ENCODE results near the gene PDCD2L.

PDCD2L gene, protein sequence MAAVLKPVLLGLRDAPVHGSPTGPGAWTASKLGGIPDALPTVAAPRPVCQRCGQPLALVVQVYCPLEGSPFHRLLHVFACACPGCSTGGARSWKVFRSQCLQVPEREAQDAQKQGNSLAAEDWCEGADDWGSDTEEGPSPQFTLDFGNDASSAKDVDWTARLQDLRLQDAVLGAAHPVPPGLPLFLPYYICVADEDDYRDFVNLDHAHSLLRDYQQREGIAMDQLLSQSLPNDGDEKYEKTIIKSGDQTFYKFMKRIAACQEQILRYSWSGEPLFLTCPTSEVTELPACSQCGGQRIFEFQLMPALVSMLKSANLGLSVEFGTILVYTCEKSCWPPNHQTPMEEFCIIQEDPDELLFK

DNA sequence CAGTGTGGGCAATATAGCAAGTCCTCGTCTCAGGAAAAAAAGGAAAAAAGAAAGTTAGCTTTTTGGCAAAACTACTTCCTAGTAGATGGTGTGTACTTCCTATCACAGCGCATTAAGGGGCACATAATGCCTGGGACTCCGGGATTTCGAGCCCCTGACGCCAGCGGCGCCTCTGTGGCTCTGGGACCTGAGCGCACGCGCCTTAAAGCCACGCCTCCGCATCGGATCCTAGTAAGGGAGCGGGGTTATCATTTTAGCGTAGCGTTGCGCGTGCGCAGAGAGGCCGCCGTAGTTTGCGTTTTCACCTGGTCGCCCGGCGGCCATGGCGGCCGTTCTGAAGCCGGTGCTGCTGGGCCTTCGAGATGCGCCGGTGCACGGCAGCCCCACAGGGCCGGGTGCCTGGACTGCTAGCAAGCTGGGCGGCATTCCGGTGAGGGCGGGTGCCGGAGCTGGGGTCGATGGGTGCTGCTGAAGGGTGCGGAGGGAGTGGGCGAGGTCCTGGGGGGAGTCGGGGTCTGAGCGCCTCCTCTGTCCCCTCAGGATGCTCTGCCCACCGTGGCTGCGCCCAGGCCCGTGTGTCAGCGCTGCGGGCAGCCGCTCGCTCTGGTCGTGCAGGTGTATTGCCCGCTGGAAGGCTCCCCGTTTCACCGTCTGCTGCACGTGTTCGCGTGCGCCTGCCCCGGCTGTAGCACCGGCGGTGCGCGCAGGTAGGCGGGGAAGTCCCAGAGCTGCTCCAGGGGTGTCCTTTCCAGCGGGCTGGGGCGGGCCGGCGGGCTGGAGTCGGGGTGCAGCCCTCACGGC is at the start of gene PDCD2L:
PDCD2L (plus strand) TSS at position 291 of the 801 bp plus-strand sequence; CDS start at position 323, 32 bp downstream.
- peak; percentile 79 for DNase-seq
- peak within 1 kb of the TSS; percentile 96 for H3K4me3 ChIP-seq (ENCODE audit: low read depth, low read length)
- in situ Hi-C loops (cut with HindIII; ENCODE audit: low pct_ligation_motif_present, low sequenced_read_pairs) = no loop called here
- H3K27ac ChIP-seq = no peak within 1 kb of the TSS
- H3K36me3 ChIP-seq (replicated peaks) = peaks cover 10% of the 10 kb centered on the region
- H3K27me3 ChIP-seq (replicated peaks) = no peaks in the 10 kb centered on the region
- TF ChIP-seq, protein P1, sequence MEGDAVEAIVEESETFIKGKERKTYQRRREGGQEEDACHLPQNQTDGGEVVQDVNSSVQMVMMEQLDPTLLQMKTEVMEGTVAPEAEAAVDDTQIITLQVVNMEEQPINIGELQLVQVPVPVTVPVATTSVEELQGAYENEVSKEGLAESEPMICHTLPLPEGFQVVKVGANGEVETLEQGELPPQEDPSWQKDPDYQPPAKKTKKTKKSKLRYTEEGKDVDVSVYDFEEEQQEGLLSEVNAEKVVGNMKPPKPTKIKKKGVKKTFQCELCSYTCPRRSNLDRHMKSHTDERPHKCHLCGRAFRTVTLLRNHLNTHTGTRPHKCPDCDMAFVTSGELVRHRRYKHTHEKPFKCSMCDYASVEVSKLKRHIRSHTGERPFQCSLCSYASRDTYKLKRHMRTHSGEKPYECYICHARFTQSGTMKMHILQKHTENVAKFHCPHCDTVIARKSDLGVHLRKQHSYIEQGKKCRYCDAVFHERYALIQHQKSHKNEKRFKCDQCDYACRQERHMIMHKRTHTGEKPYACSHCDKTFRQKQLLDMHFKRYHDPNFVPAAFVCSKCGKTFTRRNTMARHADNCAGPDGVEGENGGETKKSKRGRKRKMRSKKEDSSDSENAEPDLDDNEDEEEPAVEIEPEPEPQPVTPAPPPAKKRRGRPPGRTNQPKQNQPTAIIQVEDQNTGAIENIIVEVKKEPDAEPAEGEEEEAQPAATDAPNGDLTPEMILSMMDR (IDR thresholded peaks at IDR 0.05; ENCODE audit: low read depth, low read length, missing control alignments) = no peak

DNA sequence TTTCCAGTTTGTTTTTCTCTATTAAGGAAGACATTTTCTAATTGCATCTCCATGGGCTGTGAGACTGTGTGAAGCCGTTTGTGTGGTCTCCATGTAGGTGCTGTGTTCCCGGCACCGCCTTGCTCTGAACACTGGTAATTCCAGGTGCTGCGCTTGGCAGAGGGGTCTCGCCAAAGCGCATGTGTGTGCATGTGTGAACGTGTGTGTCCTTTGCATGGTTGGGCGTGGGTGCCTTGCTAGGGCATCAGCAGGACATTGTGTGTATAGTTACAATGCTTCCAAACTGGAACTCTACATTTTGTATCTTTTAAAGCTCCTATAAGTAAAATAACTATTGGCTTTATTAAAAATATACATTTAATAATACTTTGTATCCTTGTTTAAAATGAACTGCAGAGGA is 49.0 kb upstream of the PDCD2L start:
- no peak for DNase-seq
- H3K27ac ChIP-seq = no peak overlapping the region
- peaks cover 22% of the 10 kb centered on the region for H3K36me3 ChIP-seq (replicated peaks)
- no peaks in the 10 kb centered on the region for H3K27me3 ChIP-seq (replicated peaks)
- TF ChIP-seq, protein P1 (IDR thresholded peaks at IDR 0.05; ENCODE audit: low read depth, low read length, missing control alignments) = no peak
- in situ Hi-C loops (cut with HindIII; ENCODE audit: low pct_ligation_motif_present, low sequenced_read_pairs) = no loop called here
- H3K4me3 ChIP-seq (ENCODE audit: low read depth, low read length) = no peak overlapping the region

DNA sequence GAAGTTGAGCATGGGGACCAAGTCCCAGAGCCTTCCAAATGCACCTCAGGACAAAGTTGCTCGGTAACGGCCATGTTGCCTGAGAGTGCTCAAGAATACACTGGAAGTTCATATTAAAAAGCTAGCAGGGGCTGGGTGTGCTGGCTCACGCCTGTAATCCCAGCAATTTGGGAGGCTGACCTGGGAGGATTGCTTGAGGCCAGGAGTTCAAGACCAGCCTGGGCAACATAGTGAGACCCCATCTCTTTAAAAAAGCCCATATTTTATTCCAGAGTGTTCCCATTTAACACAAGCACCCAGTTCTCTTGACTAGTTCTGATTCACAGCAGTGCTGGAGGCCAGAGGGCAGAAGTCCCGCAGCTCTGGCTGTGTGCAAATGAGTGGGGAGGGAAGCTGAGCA is 47.3 kb upstream of the PDCD2L start:
- peaks cover 20% of the 10 kb centered on the region for H3K36me3 ChIP-seq (replicated peaks)
- no peak overlapping the region for H3K27ac ChIP-seq
- no peaks in the 10 kb centered on the region for H3K27me3 ChIP-seq (replicated peaks)
- TF ChIP-seq, protein P1 (IDR thresholded peaks at IDR 0.05; ENCODE audit: low read depth, low read length, missing control alignments) = no peak
- H3K4me3 ChIP-seq (ENCODE audit: low read depth, low read length) = no peak overlapping the region
- in situ Hi-C loops (cut with HindIII; ENCODE audit: low pct_ligation_motif_present, low sequenced_read_pairs) = no loop called here
- DNase-seq = no peak

DNA sequence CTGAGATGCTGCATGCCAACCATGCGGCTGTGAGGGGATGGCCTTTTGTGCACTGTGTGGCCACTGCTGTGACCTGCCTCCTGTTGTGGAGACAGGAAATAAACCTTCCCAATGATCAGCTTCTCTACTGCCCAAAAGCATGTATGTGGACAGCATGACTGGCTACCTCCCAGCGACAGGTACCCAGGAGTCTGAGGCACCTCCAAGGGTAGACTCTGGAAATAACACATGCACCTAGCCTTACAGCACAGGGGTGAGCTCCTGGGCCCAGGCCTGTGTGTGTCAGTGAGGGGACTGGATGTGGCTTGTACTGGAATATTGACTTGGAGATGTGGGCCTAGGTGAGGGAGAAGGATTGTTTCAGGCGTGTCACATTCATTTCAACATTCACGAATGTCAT is 46.8 kb upstream of the PDCD2L start:
- peaks cover 16% of the 10 kb centered on the region for H3K36me3 ChIP-seq (replicated peaks)
- no peaks in the 10 kb centered on the region for H3K27me3 ChIP-seq (replicated peaks)
- in situ Hi-C loops (cut with HindIII; ENCODE audit: low pct_ligation_motif_present, low sequenced_read_pairs) = no loop called here
- H3K27ac ChIP-seq = no peak overlapping the region
- no peak overlapping the region for H3K4me3 ChIP-seq (ENCODE audit: low read depth, low read length)
- DNase-seq = no peak
- TF ChIP-seq, protein P1 (IDR thresholded peaks at IDR 0.05; ENCODE audit: low read depth, low read length, missing control alignments) = no peak

DNA sequence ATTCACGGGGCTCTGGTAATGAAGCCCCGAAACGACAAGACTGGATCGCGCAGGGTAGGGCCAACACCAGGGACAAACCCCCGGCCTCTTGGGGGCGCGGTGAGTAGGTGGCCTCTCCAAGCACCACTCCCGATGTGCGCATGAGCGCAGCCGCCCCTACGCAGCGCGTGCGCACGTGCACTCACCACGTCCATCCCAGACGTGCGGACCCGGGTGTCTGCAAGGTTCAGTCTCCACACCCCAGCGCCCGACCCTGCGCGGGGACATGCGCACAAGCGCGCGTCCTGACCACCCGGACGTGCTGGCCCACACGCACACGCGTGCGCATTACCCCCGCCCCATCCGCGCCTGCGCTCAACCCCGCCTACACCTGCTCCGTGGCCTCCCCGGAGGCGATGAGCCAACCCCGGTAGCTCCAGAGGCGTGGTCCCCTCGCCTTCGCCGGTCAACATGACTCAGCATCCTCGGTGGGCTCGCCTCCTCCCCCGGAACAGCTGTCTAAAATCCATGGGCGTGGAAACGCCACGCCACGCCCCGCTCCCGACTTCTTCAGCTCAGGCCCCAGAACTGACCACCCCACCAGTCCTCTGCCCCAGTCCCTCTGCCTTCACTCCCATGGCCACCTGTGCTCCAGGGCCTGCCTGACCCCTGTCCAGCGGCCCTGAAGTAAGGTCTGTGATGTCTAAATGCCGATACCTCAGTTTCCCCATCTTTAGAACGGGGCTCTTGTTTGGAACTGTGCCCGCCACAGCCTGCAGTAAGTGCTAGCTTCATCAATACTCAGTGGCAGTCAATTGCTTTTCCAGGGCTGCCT is 44.9 kb upstream of the PDCD2L start:
- TF ChIP-seq, protein P1 (IDR thresholded peaks at IDR 0.05; ENCODE audit: low read depth, low read length, missing control alignments) = peak; percentile 71
- H3K36me3 ChIP-seq (replicated peaks) = peaks cover 6% of the 10 kb centered on the region
- DNase-seq = peak; percentile 96
- H3K4me3 ChIP-seq (ENCODE audit: low read depth, low read length) = peak overlapping the region; percentile 54
- H3K27me3 ChIP-seq (replicated peaks) = no peaks in the 10 kb centered on the region
- H3K27ac ChIP-seq = peak overlapping the region; percentile 7
- in situ Hi-C loops (cut with HindIII; ENCODE audit: low pct_ligation_motif_present, low sequenced_read_pairs) = no loop called here

All from brain microvascular endothelial cell (primary cell).